ENCODE results near the gene PAPPA2.

DNA sequence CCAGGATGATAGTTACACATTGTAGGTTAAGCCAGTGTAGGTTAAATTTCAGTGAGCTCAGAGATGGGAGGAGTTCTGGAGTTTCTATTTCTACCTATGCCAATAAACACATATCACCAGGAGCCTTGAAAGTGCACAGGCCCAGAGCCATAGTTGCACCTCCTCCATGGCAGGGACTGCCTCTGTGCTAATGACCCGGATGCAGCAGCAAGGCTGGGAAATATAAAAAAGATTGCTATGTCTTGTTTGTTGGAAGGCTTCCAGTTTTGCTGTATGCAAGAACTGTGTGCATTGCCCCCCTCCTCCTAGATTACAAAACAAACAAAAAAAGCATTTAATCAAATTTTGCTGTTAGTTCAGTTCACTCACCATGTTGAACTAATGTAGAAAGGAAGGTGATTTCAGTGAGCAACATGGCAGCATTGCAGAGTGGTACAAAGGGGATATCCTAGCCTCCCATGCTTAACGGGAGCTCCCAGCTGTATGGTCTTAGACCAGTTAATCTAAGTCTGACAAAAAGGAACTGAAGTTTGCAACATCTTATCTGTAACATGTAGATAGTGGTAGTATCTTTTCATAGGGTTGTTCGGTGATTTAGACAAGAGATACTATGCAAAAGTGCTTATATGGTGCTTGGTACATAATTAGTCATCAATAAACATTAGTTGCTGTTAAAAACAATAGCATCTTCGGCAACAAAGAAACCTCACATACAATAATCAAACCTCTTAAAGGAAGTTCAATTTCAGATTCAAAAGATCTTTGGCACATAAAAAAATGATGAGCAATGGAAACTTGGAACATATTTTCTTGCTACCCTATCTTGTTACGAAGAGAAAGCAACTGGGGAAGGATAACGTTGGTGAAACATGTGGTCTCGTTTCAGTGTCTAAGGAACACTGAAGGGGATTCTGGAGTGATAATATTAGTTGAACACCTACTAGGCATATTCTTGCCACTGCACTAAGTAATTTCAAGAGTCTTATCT lies 392.1 kb downstream of the PAPPA2 start:
- TF ChIP-seq POLR2AphosphoS5 (IDR thresholded peaks at IDR 0.05; ENCODE audit: low read depth, low read length) (no peak), POLR2A (IDR thresholded peaks at IDR 0.05; ENCODE audit: low read depth, low read length) (no peak), TAF1 (IDR thresholded peaks at IDR 0.05; ENCODE audit: borderline replicate concordance, low read depth, low read length) (no peak)
